ENCODE data around the gene FKBP4. TPM values are rescaled to one million over a fixed set of nuclear protein-coding genes. Genes with fewer than 3 reads are reported as not detected.

Gene FKBP4
- total and polyA plus RNA-seq, 9 of the 15 experiments (the other 6 are each of a cell fraction or from before 2014, with no cell fraction given): 16.3 to 154 (median 90.1) TPM

- TF ChIP-seq ZC3H4 (CRISPR knock-in tag; IDR thresholded peaks at IDR 0.05; ENCODE audit: borderline replicate concordance) (no peak), NUFIP1 (IDR thresholded peaks at IDR 0.05; ENCODE audit: partially characterized antibody) (no peak), NFE2L1 (tag; IDR thresholded peaks at IDR 0.05; ENCODE audit: borderline replicate concordance, low read depth) (no peak), RUNX1 (IDR thresholded peaks at IDR 0.05; ENCODE audit: low read depth) (no peak), MAFG (tag; conservative IDR thresholded peaks at IDR 0.05) (peak; percentile 60), FOXA3 (CRISPR knock-in tag; conservative IDR thresholded peaks at IDR 0.05 in 1 of 2, IDR thresholded peaks at IDR 0.05 in 1 of 2) (no peak), CBFB (CRISPR knock-in tag; IDR thresholded peaks at IDR 0.05) (no peak), POLR3A (IDR thresholded peaks at IDR 0.05; ENCODE audit: borderline replicate concordance, extremely low read depth, insufficient read depth, insufficient read length) (no peak), ADNP (tag; IDR thresholded peaks at IDR 0.05) (no peak), ZNF407 (IDR thresholded peaks at IDR 0.05; ENCODE audit: low read depth) (no peak)
Observed at GRCh38 chr12:2823483-2823882, 28.7 kb downstream of the FKBP4 start (continued).
